ENCODE data around the gene SCAMP5.

Gene SCAMP5

DNA sequence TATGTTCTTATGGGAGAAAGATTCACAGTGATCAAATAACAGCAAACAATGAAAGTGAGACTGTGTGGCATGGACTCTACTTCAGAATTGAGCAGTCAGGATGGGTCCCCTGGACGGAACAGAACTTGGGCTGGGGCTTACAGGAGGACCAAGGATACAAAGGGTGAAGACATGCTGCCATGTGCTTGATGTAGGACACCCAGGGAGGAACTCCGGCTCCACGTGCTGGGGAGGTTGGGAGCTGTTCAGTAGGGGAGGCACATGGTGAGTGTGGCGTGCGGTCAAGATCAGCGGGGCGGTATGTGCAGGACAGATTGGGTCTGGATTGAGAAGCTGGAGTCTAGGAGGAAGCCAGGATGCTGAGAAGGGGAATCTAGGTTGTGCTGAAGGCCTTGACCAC lies 60.7 kb downstream of the SCAMP5 start:
- Histone ChIP-seq H3K9me3 (ENCODE audit: insufficient read depth, low read depth, low read length) (no peaks in the 10 kb centered on the region), H3K27me3 (ENCODE audit: insufficient read depth, low read length, poor library complexity, severe bottlenecking) (no peaks in the 10 kb centered on the region), H3K9me2 (replicated peaks; ENCODE audit: low read depth, low read length) (no peaks in the 10 kb centered on the region), H3K36me3 (ENCODE audit: insufficient read depth, low read length) (no peaks in the 10 kb centered on the region), H2AFZ (ENCODE audit: low read length) (no peak overlapping the region), H3F3A (ENCODE audit: low read depth) (peaks cover 3% of the 10 kb centered on the region; the same call in 1 of the 2 replicates), H3K4me1 (ENCODE audit: insufficient read depth, low read length, poor library complexity, severe bottlenecking) (peaks cover 20% of the 10 kb centered on the region), H3K79me2 (ENCODE audit: insufficient read depth, low read length) (no peaks in the 10 kb centered on the region), H3K4me2 (ENCODE audit: low read depth, low read length, poor library complexity, severe bottlenecking) (no peak overlapping the region), H3K4me3 (ENCODE audit: low read length, poor library complexity, severe bottlenecking) (no peak overlapping the region), H3K9ac (ENCODE audit: low read depth, low read length, poor library complexity, severe bottlenecking) (no peak overlapping the region), H4K20me1 (ENCODE audit: insufficient read depth, low read length, poor library complexity, severe bottlenecking) (no peaks in the 10 kb centered on the region)
- TF ChIP-seq, protein P1, sequence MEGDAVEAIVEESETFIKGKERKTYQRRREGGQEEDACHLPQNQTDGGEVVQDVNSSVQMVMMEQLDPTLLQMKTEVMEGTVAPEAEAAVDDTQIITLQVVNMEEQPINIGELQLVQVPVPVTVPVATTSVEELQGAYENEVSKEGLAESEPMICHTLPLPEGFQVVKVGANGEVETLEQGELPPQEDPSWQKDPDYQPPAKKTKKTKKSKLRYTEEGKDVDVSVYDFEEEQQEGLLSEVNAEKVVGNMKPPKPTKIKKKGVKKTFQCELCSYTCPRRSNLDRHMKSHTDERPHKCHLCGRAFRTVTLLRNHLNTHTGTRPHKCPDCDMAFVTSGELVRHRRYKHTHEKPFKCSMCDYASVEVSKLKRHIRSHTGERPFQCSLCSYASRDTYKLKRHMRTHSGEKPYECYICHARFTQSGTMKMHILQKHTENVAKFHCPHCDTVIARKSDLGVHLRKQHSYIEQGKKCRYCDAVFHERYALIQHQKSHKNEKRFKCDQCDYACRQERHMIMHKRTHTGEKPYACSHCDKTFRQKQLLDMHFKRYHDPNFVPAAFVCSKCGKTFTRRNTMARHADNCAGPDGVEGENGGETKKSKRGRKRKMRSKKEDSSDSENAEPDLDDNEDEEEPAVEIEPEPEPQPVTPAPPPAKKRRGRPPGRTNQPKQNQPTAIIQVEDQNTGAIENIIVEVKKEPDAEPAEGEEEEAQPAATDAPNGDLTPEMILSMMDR (conservative IDR thresholded peaks at IDR 0.05; ENCODE audit: low read length), result no peak
- TF ChIP-seq EZH2phosphoT487 (IDR thresholded peaks at IDR 0.05; ENCODE audit: borderline replicate concordance), result no peak

DNA sequence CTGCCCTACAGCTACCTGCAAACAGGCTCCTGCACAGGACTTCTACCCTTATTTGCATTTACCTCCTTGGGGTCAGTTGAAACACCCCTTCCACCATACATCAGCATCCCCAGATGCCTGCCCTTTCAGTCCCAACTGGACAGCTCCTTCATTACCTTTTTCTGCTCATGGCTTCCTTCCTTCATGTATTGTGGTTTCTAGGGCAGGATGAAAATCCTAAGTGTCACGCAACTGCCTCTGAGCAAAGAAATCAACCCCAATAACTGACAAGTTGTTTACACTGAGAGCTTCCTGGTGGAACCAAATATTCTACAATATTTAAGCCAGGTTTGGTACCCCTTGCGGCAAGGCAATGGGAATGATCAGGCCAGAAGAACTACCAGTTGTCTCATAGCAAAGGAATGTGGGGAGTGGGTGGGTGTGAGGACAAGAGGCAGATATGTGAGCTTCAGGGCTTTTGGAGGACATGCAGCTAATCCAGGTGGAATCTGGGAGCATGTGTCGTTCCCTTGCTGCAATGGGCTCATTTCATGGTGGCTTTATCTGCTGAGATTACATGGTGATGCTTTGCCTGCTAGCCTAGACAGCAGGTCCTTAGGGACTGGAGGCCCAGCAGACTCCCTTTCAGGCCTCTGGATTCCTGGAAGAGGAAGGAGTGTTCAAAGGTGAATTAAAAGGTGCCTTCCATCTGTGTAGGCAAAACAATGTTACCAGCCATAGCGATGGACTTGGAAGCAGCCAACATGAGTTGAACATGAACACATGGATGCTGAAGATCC lies 63.0 kb downstream of the SCAMP5 start:
- Histone ChIP-seq H3K9me2 (replicated peaks; ENCODE audit: low read depth, low read length) (no peaks in the 10 kb centered on the region), H3K4me3 (ENCODE audit: low read length, poor library complexity, severe bottlenecking) (no peak overlapping the region), H4K20me1 (ENCODE audit: insufficient read depth, low read length, poor library complexity, severe bottlenecking) (no peaks in the 10 kb centered on the region), H2AFZ (ENCODE audit: low read length) (no peak overlapping the region), H3K4me1 (ENCODE audit: insufficient read depth, low read length, poor library complexity, severe bottlenecking) (peaks cover 34% of the 10 kb centered on the region), H3K27me3 (ENCODE audit: insufficient read depth, low read length, poor library complexity, severe bottlenecking) (no peaks in the 10 kb centered on the region), H3K9me3 (ENCODE audit: insufficient read depth, low read depth, low read length) (no peaks in the 10 kb centered on the region), H3K4me2 (ENCODE audit: low read depth, low read length, poor library complexity, severe bottlenecking) (peak overlapping the region; percentile 25), H3K9ac (ENCODE audit: low read depth, low read length, poor library complexity, severe bottlenecking) (no peak overlapping the region), H3K36me3 (ENCODE audit: insufficient read depth, low read length) (no peaks in the 10 kb centered on the region), H3F3A (ENCODE audit: low read depth) (peaks cover 3% of the 10 kb centered on the region; the same call in 1 of the 2 replicates), H3K79me2 (ENCODE audit: insufficient read depth, low read length) (no peaks in the 10 kb centered on the region)
- TF ChIP-seq, protein P1 (conservative IDR thresholded peaks at IDR 0.05; ENCODE audit: low read length), result no peak
- TF ChIP-seq EZH2phosphoT487 (IDR thresholded peaks at IDR 0.05; ENCODE audit: borderline replicate concordance), result no peak

DNA sequence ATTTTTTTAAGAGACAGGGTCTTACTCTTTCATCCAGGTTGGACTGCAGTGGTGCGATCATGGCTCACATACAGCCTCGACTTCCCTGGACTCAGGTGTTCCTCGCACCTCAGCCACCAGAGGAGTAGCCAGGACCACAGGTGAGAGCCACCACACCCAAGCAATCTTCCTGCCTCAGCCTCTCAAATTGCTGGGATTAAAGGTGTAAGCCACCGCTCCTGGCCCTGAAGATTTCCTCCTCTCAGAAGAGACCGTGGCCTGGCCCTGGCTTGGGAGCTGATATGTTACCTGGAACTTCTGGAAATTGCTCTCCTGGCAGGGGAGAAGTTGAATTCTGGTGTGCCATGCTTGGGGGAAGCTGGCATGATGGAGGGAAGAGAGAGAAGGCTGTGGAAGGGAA lies 64.2 kb downstream of the SCAMP5 start:
- Histone ChIP-seq H3K36me3 (ENCODE audit: insufficient read depth, low read length) (no peaks in the 10 kb centered on the region), H3K9me3 (ENCODE audit: insufficient read depth, low read depth, low read length) (no peaks in the 10 kb centered on the region), H3K4me2 (ENCODE audit: low read depth, low read length, poor library complexity, severe bottlenecking) (no peak overlapping the region), H2AFZ (ENCODE audit: low read length) (no peak overlapping the region), H4K20me1 (ENCODE audit: insufficient read depth, low read length, poor library complexity, severe bottlenecking) (no peaks in the 10 kb centered on the region), H3K27me3 (ENCODE audit: insufficient read depth, low read length, poor library complexity, severe bottlenecking) (no peaks in the 10 kb centered on the region), H3F3A (ENCODE audit: low read depth) (peaks cover 3% of the 10 kb centered on the region; the same call in 1 of the 2 replicates), H3K9ac (ENCODE audit: low read depth, low read length, poor library complexity, severe bottlenecking) (no peak overlapping the region), H3K9me2 (replicated peaks; ENCODE audit: low read depth, low read length) (no peaks in the 10 kb centered on the region), H3K4me1 (ENCODE audit: insufficient read depth, low read length, poor library complexity, severe bottlenecking) (peaks cover 32% of the 10 kb centered on the region), H3K4me3 (ENCODE audit: low read length, poor library complexity, severe bottlenecking) (no peak overlapping the region), H3K79me2 (ENCODE audit: insufficient read depth, low read length) (no peaks in the 10 kb centered on the region)
- TF ChIP-seq, protein P1 (conservative IDR thresholded peaks at IDR 0.05; ENCODE audit: low read length), result no peak
- no peak for TF ChIP-seq EZH2phosphoT487 (IDR thresholded peaks at IDR 0.05; ENCODE audit: borderline replicate concordance)
